RKO (cell line): ENCODE data around the gene ACVR1B.

Source experiments
- DNase-seq: peaks from one replicate; pipeline ENCODE4 v3.0.0-alpha.2; 2016; ENCODE audit warnings: low spot score

Gene ACVR1B

GRCh38 chr12:52045794-52046199 lies 94.3 kb downstream of the ACVR1B start:
- no peak for DNase-seq
